Muscle of arm (tissue), 12 donors: ENCODE data around the gene NT5DC1. TPM values are rescaled to one million over a fixed set of nuclear protein-coding genes. Genes with fewer than 3 reads are reported as not detected.

Experiments used
- DNase-seq: peaks from one replicate; pipeline ENCODE4 v3.0.0-alpha.2; 2013
- polyA plus RNA-seq, 12 donors: library from polyadenylated mRNA; unstranded; fragments of 120-200 nt; gene quantifications; one replicate each; pipeline ENCODE4 v1.2.1, GENCODE V29; 2013; ENCODE audit not compliant: insufficient read length in 12 of 12

Gene NT5DC1
- polyA plus RNA-seq, 12 donors = 16.8 to 26.0 (median 22.2) TPM; not detected in 1

- no peak for DNase-seq
These were observed 134.0 kb downstream of the NT5DC1 start for GRCh38 chr6:116234689-116235088.

- DNase-seq = no peak
These were observed 137.4 kb downstream of the NT5DC1 start for GRCh38 chr6:116238083-116238482.

- no peak for DNase-seq
These were observed 138.6 kb downstream of the NT5DC1 start for GRCh38 chr6:116239256-116239655.

GRCh38 chr6:116239856-116240255 lies 139.2 kb downstream of the NT5DC1 start:
- no peak for DNase-seq

GRCh38 chr6:116244284-116244683 lies 143.6 kb downstream of the NT5DC1 start:
- DNase-seq = no peak

- no peak for DNase-seq
These were observed 145.4 kb downstream of the NT5DC1 start for GRCh38 chr6:116246089-116246488.

GRCh38 chr6:116247285-116247684 lies 146.6 kb downstream of the NT5DC1 start:
- no peak for DNase-seq

GRCh38 chr6:116248577-116248976 lies 147.9 kb downstream of the NT5DC1 start:
- no peak for DNase-seq

- no peak for DNase-seq
These were observed 151.1 kb downstream of the NT5DC1 start for GRCh38 chr6:116251568-116252384.

- no peak for DNase-seq
These were observed 152.5 kb downstream of the NT5DC1 start for GRCh38 chr6:116253188-116253504.

- peak; percentile 98 for DNase-seq
These were observed 153.0 kb downstream of the NT5DC1 start, which contains the start of gene TSPYL4 for GRCh38 chr6:116253505-116254296. Gene TSPYL4 (minus strand): TSS chr6:116254075. CDS start chr6:116254008, 67 bp downstream.

- DNase-seq = no peak
These were observed 153.8 kb downstream of the NT5DC1 start for GRCh38 chr6:116254297-116255056.

- DNase-seq = no peak
These were observed 154.7 kb downstream of the NT5DC1 start for GRCh38 chr6:116255246-116255800.

GRCh38 chr6:116256694-116257093 lies 156.0 kb downstream of the NT5DC1 start:
- no peak for DNase-seq

GRCh38 chr6:116258520-116258919 lies 157.9 kb downstream of the NT5DC1 start:
- no peak for DNase-seq

- no peak for DNase-seq
These were observed 162.7 kb downstream of the NT5DC1 start for GRCh38 chr6:116263353-116263752.

GRCh38 chr6:116265041-116265829 lies 164.6 kb downstream of the NT5DC1 start:
- no peak for DNase-seq

- no peak for DNase-seq
These were observed 166.2 kb downstream of the NT5DC1 start for GRCh38 chr6:116266803-116267202.

GRCh38 chr6:116267836-116268588 lies 167.4 kb downstream of the NT5DC1 start:
- no peak for DNase-seq

GRCh38 chr6:116268589-116269293 lies 168.1 kb downstream of the NT5DC1 start:
- DNase-seq = peak; percentile 68
